NCI-H82 treated with DMSO at 0.1 percent for 48 hours (cell line): Measurements from ENCODE around the gene STIM1.
"Not testable (repeated sequence)": the region's sequence is repeated elsewhere in the genome, so short reads cannot be mapped to it uniquely, and the experiment has no call there.

ENCODE experiments used
- DNase-seq: peaks from one replicate; lab custom pipeline; 2025; ENCODE audit not compliant: unreplicated experiment; lab: John Stamatoyannopoulos, UW

STIM1 gene

DNA sequence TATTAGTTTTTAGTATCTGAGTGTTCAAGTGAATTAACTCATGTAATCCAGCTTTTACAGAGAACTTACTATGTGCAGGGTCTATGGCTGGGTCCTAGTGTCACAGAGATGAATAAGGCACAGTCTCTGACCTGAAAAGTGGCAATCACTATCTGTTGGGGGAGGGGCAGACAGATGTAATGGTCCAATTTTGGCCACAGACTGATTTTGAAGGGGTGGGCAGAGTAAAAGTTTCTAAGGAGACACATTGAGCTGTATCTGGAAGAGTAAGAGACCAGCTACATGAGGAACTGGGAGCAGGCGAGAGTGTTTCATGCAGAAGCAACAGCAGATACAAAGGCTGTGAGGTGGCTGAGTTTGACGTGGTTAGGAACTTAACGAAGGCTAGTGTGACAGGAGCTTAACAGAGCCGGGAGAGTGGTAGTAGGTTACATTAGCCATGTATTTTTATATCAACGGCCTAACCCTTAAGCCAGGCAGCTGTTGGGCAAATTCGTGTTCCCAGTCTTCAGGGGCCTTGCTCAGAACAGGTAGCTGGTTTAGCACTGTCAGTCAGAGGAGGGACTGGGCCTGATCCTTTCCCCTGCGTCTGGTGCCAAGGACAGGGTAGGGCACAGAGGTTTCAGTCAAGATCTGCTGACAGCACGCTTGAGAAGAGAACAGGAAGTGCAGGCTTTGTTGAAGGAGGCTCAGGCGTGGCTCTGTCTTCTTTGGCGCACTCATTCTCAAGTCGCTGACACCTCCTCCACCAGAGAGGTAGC lies 1.4 kb upstream of the STIM1 start:
- DNase-seq: no peak

DNA sequence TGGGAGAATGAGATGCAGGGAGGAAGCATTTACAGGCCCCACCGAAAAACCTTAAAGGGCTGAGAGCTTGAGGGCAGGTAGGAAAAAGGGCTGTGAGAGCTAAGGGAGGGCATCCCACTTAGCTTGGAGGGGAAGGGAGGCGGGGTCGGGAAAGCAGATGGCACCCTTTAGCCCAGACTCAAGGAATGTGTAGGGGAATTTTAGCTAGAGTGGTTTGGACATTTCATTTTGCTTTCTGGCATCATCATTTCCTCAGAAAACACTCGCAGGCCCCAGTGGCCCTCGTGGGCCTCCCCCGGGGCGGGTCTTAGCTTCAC lies 846 bp upstream of the STIM1 start:
- DNase-seq: no peak

DNA sequence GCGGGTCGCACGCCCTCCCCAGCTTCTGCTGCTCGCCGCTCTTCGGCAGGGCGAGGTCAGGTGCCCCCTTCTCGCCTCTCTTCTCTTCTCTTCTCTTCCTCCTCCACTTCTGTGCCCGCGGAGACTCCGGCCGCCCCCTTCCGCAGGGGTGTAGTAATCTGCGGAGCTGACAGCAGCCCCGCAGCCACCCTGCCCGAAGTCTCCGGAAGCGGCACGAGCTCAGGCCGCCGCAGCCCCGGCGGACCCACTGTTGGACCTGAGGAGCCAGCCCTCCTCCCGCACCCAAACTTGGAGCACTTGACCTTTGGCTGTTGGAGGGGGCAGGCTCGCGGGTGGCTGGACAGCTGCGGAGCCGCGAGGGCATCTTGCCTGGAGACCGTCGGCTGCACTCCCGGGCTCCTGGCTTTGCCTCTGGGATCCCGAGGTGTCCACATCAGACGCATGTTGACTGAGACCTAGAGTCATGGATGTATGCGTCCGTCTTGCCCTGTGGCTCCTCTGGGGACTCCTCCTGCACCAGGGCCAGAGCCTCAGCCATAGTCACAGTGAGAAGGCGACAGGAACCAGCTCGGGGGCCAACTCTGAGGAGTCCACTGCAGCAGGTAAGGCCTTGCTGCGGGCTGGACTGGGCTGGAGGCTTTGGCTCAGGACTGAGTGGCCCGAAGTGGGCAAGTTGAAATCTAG lies 486 bp downstream of the STIM1 start:
- DNase-seq: no peak

DNA sequence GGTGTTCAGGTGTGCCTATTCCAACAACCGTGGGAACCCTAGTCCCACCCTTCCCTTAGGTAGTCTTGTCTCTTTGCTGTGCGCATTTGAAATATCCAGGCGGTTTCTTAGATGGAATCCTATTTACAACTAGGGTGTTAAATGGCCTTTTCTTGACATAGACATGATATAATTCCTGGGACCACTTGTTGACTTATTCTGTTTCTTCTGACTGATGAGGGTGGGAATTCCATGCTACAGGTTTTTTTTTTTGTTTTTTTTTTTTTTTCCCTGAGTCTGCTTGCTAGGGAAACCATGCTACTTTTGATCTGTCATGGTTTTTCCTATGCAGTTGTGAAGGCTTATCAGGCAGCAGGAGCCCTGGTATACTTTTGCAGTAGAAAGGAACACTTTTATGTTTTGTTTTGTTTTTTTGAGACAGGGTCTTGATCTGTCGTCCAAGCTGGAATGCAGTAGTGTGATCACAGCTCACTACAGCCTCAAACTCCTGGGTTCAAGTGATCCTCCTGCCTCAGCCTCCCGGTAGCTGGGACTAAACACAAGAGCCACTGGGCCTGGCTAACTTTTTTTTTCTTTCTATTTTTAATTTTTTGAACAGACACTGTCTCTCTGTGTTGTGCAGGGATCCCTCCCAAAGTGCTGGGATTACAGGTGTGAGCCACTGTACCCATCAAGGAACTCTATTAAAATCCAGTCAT lies 1.5 kb downstream of the STIM1 start:
- no peak for DNase-seq

DNA sequence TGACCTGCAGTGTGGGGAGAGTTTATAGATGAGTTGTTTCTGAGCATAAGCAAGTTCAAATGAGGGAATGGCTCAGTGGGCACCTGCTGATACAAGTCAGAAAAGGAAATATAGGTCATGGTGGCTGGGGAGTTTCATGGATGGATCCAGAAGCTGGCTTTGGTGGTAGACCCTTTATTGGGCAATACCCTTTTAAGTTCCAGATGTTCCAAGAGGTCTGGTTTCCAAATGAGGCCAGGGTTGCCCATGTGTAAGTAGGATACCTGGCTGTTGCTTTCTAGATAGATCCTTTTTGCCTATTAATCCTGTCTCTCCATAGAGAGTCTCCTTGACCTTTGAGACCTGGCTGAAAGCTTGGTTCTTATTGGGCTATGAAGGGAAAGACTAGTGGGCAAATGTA lies 2.2 kb downstream of the STIM1 start:
- no peak for DNase-seq

DNA sequence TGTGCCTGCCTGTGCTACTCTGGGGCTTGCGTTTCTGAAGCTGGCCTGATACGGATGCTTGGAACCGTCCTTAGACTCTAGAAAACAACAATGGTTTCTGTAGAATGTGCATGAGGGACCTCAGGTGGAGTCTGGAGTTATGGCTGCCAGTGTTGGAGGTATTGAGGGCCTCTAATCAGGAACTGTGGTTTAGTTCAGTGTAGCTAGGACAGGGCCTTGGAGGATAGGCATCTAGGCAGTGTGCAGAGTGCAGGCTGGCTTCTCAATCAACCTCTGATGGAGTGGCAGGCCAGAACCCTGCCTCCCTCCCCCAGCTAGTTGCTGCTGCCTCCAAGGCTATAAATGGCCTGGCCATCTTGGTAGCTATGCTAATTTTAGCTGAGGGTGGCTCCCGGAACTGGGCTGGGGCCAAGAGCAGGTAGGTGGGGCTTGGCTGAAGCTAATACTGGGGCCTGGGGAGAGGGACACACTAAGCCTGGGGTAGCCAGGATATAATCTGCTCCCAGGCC lies 4.0 kb downstream of the STIM1 start:
- no peak for DNase-seq

DNA sequence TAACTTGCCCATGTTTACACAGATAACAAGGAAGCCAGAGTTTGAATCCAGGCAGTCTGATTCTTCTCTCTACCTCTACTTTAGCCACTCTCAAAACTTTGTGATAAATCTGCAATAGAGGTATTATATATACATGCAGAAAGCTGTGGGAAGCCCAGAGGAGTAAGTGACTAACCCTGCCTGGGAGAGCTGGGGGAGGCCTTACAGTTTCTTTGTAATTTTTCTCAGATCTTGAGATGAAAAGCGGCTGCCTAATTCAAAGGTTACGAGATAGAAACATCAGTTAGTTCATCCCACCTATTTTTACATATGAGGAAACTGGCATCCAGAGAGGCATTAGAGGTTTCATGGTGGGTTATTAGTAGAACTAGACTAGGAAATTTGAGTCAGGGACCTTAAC lies 4.9 kb downstream of the STIM1 start:
- DNase-seq: no peak

DNA sequence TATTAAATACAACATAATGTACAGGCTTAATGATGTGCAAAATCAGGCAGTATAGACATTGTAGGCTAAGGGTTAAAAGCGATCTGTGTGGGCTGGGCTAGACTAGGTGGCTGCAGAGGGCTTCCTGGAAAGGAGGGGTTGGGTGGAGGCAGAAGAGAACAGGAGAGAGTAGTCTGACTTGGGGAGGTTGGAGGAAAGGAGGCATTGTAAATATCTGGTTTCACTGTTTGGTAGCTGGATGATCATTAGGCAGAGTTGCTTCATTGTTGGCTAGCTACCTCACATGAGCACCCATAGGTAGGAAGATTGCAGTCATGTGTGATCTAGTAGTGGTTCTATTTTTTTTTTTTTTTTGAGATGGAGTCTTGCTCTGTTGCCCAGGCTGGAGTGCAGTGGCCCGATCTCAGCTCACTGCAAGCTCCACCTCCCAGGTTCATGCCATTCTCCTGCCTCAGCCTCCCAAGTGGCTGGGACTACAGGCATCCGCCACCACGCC lies 5.5 kb downstream of the STIM1 start:
- not testable (repeated sequence) for DNase-seq

DNA sequence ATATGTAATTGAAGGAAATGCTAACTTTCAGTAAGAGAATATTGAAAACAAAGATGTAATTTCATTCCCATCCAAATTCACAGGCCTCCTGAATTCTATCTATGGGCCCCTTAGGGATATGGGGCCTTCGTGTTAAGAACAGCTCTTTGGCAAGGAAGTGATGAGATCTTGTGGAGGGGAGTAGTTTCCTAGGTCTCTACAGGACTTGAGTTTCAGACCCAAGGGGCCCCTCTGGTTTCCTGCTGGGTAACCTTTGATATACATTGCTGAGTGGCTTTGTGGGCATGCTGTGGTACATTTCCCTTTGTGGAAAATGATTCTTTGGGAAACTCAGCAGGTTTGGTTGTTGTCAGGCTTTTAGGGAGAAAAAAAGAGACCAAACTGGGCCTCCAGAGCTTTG lies 6.2 kb downstream of the STIM1 start:
- no peak for DNase-seq

DNA sequence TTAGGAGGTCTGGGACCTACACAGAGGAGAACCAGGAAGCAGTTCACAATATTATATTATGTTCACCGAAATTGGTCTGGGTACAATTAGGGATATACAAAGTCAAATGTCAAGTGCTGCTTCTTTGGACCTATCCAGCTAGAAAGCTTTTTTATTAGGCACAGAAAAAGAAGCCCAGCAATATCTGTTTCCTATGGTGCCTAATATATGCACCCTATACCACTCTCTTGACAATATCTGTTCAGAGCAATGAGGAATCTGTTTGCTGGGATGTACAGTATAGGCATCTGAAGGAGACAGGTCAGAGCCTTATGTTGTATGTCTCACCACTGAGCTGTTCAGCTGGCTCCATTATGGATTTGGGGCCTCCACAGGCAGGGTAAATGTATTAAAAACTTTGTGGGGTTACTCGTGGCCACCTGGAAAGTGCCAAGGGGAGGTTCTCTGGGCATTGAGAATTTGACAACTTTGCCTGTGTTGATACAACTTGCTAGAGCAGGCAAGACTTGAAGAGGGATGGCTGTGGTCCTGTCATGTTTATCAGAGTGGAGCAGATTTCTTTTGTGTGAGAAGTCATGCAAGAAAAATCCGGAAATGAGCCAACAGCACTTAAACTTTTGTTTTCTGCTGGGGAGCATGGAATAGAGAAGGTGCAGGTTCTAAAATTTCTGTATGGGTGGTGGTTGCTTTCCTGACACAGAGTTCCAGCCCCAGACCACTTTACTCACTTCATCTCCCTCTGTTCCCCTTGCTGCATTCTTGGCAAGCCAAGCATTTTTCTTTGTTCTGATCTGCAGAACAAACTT lies 10.1 kb downstream of the STIM1 start:
- no peak for DNase-seq

DNA sequence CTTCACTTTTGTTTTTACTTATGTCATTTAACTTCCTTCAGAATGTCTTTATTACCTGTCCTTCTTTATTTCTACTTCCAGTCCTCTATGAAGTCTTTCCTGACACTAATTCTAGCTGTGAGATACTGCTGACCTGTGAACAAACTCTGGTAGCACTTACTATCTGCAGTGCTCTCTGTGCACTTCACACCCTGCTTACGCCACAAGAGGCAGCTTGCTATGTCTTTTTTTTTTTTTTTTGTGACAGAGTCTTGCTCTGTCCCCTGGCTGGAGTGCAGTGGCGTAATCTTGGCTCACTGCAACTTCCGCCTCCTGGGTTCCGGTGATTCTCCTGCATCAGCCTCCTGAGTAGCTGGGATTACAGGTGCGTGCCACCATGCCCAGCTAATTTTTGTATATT lies 10.7 kb downstream of the STIM1 start:
- DNase-seq: no peak

DNA sequence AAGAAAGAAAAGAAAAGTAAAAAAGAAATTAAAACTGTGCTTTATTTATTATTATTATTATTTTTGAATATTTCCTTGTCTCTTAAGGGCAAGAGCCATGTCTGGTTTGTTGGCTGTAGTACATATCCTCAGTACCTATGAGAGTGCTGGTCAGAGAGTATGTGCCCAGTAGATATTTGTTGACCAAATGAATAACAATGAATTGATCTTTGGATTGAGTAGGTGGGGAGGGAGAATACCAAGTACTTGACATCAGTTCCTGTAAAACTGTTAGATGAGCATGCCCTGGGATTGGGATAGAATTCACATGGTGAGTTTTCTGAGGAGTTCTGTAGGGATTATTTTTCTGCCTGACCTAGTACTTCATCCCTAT lies 11.4 kb downstream of the STIM1 start:
- DNase-seq: no peak

DNA sequence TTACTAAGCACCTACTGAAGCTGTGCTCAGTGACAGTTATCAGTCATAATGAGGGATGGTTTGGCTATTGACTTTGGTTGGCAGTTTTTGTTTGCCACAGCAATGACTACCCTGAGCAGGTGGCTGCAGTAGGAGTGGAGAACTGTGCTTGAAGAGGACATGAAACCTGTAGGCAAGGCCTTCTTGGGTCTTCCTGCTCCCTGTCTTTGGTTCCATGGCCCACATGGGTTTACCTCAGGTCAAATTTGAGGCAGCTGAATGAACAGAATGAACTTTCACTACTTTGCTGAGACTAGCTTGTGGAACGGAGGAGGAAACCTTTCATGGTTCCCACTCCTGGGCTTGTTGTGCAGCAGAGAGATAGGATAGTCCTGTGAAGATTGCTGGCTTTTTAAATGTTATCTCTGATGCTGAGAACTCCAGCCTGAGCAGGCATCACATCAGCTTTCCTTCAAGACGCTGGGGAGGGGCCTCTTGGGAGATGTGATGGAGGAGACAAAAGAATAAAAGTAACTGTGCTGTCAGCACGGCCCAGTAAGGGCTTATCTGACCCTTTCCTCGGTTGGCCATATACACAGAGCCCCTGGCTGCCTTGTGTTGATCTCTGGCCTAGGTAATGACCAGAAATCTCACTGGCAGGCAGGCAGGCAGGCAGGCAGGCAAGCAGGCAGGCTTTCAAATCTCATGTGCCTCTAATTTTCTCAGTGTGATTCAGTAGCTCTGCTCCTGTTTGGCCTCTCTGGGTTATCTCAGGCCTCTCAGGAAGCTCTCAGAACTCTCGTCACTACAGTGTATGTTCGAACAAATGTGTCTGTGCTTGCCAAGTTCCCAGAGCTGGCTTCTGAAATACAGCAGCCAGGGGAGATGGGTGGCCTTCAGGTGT lies 12.0 kb downstream of the STIM1 start:
- no peak for DNase-seq

DNA sequence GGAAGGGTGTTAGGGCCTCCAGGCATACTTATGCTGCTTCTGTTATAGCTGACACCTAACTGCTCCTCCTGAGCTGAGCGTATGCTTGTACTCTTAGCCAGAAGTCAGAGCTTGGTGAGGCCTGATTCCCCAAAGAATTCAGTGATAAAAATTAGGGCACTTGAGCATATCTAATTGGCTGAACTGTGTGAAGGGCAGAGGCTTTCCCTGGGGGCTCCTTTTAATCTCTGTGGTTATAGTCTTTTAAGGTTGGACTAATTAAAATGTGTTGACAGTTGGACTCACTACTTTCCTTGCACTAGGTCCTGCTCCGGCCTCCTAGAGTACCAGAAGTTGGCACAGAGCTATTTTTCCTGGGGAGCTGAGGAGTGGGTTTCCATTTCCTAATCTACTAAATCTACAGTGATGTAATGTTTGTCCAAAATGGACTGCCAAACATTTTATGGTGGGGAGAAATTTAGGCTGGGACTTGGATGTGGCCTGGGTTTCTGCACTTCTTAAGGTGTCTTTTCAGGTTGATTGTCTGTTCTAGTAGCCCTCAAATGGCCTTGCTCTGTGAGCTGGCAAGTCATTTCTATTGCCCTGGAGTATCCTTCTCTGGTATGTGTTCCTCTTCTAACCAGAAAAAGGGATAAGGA lies 18.4 kb downstream of the STIM1 start:
- DNase-seq: peak; percentile 47

DNA sequence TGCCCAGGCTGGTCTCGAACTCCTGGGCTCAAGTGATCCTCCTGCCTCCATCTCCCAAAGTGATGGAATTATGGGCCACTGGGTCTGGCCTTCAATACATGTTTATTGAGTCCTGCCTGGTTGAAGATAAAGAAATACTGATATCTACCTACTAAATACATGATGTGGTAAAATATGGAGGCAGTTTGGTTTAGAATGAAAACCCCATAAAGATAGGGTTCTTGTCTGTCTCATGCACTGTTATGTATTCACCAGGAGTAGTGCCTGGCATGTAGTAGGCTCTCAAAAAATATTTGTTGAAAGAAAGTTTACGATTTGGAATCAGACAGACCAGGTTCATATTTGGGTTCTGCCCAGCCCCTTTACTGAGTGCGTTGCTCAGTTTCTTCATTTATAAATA lies 21.1 kb downstream of the STIM1 start:
- DNase-seq: no peak

DNA sequence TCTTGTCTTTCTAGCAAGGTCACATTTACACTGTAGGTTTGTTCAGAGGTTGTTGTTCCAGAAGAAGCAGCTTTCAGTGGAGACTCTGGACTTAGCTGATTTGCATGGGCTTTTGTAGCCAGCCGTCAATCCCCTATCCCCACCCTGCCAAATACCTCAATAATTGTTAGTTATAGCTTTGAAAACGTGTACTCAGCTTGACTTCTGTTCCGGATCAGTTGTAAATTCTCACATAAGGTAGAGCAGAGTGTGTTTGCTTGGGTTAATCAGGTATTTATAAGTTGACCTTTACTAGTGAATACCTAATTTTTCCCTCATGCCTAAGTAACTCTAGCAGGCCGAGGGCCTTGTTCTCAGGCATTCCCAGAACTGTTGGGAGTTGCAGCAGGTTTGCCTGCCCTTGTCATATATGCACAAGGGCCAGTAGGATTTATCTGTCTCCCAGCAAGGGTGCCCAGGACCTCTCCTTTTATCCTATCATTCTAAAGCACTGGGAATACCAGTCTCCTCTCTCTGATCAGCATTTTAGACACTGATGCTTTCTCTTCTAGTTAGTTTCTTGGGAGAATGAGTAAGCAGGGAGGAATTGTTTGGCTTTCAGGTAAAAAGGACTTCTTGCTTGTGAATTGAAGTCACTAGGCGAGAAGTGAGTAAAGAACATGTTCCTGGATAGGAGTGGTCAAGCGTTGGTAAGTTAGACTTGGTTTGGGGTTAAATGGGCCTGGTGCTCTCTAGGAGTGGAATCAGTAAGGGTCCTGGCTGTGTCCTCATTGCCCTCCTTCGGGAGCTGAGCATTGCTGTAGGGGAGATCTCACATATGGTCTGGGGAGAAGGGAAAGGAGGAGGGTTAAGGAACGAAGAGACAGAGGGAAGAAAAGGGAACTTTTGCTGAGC lies 22.1 kb downstream of the STIM1 start:
- no peak for DNase-seq

DNA sequence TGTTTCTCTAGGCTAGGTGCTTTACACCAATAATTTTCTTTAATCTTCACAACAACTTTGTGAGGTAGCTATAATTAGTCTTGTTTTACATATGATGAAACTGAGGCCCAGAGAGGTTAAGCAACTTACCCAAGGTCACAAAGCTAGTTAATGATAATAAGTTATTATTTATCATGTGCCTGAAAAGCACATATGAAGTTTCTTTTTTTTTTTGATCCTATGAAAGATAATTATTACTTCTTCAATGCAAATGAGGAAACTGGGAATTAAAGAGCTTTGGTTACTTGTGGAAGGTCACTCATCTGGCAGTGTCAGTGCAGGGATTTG lies 22.8 kb downstream of the STIM1 start:
- no peak for DNase-seq

DNA sequence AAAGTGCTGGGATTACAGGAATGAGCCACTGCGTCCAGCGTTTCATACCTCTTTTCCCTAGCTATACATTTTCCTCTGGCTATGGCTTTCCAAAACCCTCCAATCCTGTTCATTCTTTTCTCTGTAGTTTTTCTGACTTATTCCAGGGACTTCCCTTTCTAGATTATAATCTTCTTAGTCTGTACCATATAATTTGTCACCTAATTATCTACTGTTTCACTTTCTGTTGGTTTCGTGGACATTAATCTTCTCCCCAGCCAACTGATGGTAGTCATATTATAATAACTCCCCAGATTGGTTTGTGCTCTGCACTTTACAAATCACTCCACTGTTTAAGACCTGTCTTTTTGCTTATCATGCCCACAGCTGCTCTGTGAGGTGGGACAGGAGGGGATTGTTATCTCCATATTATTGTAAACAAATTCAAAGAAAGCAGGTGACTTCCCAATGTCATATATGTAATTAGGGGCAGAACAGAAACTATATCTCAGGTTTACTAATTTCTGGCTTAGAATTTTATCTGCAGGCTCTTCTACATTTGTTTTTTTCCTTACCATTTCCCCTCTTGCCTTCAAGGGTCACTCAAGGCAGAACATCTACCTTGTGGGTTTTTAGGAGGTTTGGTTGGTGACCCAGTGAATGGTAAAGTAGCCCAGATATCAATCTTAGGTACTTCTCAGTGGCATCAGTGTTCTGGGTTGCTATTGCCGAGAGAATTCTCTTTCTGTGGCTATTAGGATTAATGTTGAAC lies 23.9 kb downstream of the STIM1 start:
- DNase-seq: no peak
